Panc1 (cell line): Measurements from ENCODE around the gene CDK14. TPM values are rescaled to one million over a fixed set of nuclear protein-coding genes. Genes with fewer than 3 reads are reported as not detected.

ENCODE experiments used
- ATAC-seq: fragments of 200-7000 bp; cut with Tn5 transposase; 2 replicates; pipeline ENCODE4 v1.9.1; 2020; ENCODE audit warnings: mild to moderate bottlenecking, moderate library complexity
- BruUV-seq: library from RNA; stranded (reverse); fragments of 400-500 nt; replicated peaks from 2 replicates; lab custom pipeline; 2021; lab: Mats Ljungman, UMichigan
- CTCF ChIA-PET: fragments of 300-600 bp; sonication (Branson Sonifier 250); formaldehyde crosslinking; loops from one replicate; lab custom pipeline; 2022; ENCODE audit warnings: antibody characterized with exemption; lab: Charles Lee
- POLR2A ChIA-PET: fragments of 300-600 bp; sonication (Branson Sonifier 250); formaldehyde crosslinking; loops from one replicate; lab custom pipeline; 2022; ENCODE audit warnings: antibody characterized with exemption; lab: Charles Lee
- DNase-seq: peaks from one replicate; pipeline ENCODE4 v3.0.0-alpha.2; 2010; ENCODE audit warnings: low read depth, low spot score
- H3K27ac ChIP-seq: 2 replicates; pipeline ENCODE4 v1.5.1; 2011; ENCODE audit warnings: mild to moderate bottlenecking, low read length, inconsistent platforms
- H3K27me3 ChIP-seq: fragments of 200-500 bp; sonication (Bioruptor generic); 2 replicates; pipeline ENCODE4 v1.6.0; 2014; ENCODE audit warnings: low read length, inconsistent platforms; ENCODE audit not compliant: control insufficient read depth, insufficient read depth
- H3K36me3 ChIP-seq: fragments of 200-500 bp; sonication (Bioruptor generic); 2 replicates; pipeline ENCODE4 v1.5.1; 2014; ENCODE audit warnings: inconsistent platforms, mild to moderate bottlenecking, low read length, moderate library complexity; ENCODE audit not compliant: control insufficient read depth, insufficient read depth
- H3K4me1 ChIP-seq: 2 replicates; pipeline ENCODE4 v1.5.1; 2011; ENCODE audit warnings: inconsistent platforms, mild to moderate bottlenecking, low read length, moderate library complexity; ENCODE audit not compliant: control insufficient read depth, insufficient read depth
- H3K4me3 ChIP-seq, 2 experiments: 2 replicates each; pipeline ENCODE4 v1.5.1; 2011 to 2012; ENCODE audit warnings: low read depth in 2 of 2, low read length in 2 of 2, mild to moderate bottlenecking in 2 of 2, inconsistent platforms in 1 of 2, moderate library complexity in 1 of 2
- H3K9me3 ChIP-seq: fragments of 200-500 bp; sonication (Bioruptor generic); 2 replicates; pipeline ENCODE4 v1.5.1; 2014; ENCODE audit warnings: low read depth, mild to moderate bottlenecking, inconsistent platforms, low read length, moderate library complexity; ENCODE audit not compliant: control insufficient read depth, insufficient read depth
- CTCF ChIP-seq: fragments of 450-650 bp; IDR thresholded peaks from 2 replicates; pipeline ENCODE4 v1.5.1; 2017; ENCODE audit warnings: mild to moderate bottlenecking
- POLR2AphosphoS5 ChIP-seq: IDR thresholded peaks from 2 replicates; pipeline ENCODE4 v1.6.1; 2012; ENCODE audit warnings: mild to moderate bottlenecking, low read depth, low read length, moderate library complexity
- REST ChIP-seq, 2 experiments: IDR thresholded peaks; 2 replicates each; pipeline ENCODE4 v1.6.1; 2011 to 2012; ENCODE audit warnings: low read depth in 2 of 2, control low read depth in 1 of 2, low read length in 1 of 2, mild to moderate bottlenecking in 1 of 2, moderate library complexity in 1 of 2; ENCODE audit not compliant: insufficient read depth in 1 of 2
- SIN3A ChIP-seq: IDR thresholded peaks from 2 replicates; pipeline ENCODE4 v1.6.1; 2012; ENCODE audit warnings: low read depth, mild to moderate bottlenecking, low read length, moderate library complexity, borderline replicate concordance; ENCODE audit not compliant: insufficient read depth
- TCF7L2 ChIP-seq: IDR thresholded peaks from 2 replicates; pipeline ENCODE4 v1.6.1; 2011; ENCODE audit warnings: mild to moderate bottlenecking, low read depth, low read length, inconsistent platforms
- in situ Hi-C: cut with HindIII; loops from 2 replicates; pipeline ENCODE4 v1.10.0; 2016; ENCODE audit warnings: low sequenced_read_pairs, low pct_unique_long_range_greater_than_20kb
- intact Hi-C: fragments of 100-400 bp; cut with micrococcal nuclease; formaldehyde crosslinking; loops from one replicate; pipeline ENCODE4 v1.10.0; 2022; ENCODE audit not compliant: unreplicated experiment
- total RNA-seq: library from RNA; stranded (reverse); gene quantifications from one replicate; pipeline ENCODE4 v1.2.1, GENCODE V29; 2021; ENCODE audit not compliant: unreplicated experiment

The CDK14 gene
- total RNA-seq, 1 experiment from 2014 or later, result 3.0 TPM

- no peak for TF ChIP-seq REST (IDR thresholded peaks at IDR 0.05; ENCODE audit: insufficient read depth in 1 of 2, low read depth in 2 of 2, low read length in 1 of 2)
- TF ChIP-seq SIN3A, result no peak
- TF ChIP-seq CTCF, result no peak
- no peak for TF ChIP-seq POLR2AphosphoS5
- TF ChIP-seq TCF7L2, result no peak
- POLR2A ChIA-PET, result no interaction called here
- CTCF ChIA-PET, result no interaction called here
- ATAC-seq (no peak), DNase-seq (no peak)
- Histone ChIP-seq H3K9me3 (no peaks in the 10 kb centered on the region), H3K27ac (no peak overlapping the region), H3K4me1 (no peaks in the 10 kb centered on the region), H3K27me3 (no peaks in the 10 kb centered on the region), H3K36me3 (no peaks in the 10 kb centered on the region), H3K4me3 (no peak overlapping the region)
- intact Hi-C loops, result loop anchor here (10.0 kb wide), 1 partner anchor 482 kb away; no protein-coding TSS in a partner anchor
- in situ Hi-C loops, result no loop called here
- BruUV-seq, result no TSS peak
Observed at GRCh38 chr7:90552521-90552920, 43.6 kb upstream of the CDK14 start.

- no peak overlapping the region for H3K4me3 ChIP-seq
- no peak for ATAC-seq
- no peaks in the 10 kb centered on the region for H3K36me3 ChIP-seq
- TF ChIP-seq POLR2AphosphoS5, result no peak
- TF ChIP-seq REST (IDR thresholded peaks at IDR 0.05; ENCODE audit: insufficient read depth in 1 of 2, low read depth in 2 of 2, low read length in 1 of 2), result no peak
- TF ChIP-seq SIN3A, result no peak
- TF ChIP-seq CTCF, result no peak
- TF ChIP-seq TCF7L2, result no peak
- no TSS peak for BruUV-seq
- H3K9me3 ChIP-seq, result no peaks in the 10 kb centered on the region
- ChIA-PET POLR2A (no interaction called here), CTCF (no interaction called here)
- in situ Hi-C loops, result no loop called here
- no peaks in the 10 kb centered on the region for H3K4me1 ChIP-seq
- intact Hi-C loops, result no loop called here
- H3K27ac ChIP-seq, result no peak overlapping the region
- H3K27me3 ChIP-seq, result no peaks in the 10 kb centered on the region
- no peak for DNase-seq
Observed at GRCh38 chr7:90560730-90561129, 35.4 kb upstream of the CDK14 start.
